Activated CD8-positive, alpha-beta memory T cell treated with anti-CD3 and anti-CD28 coated beads, Interleukin-2, amount 10 ng/mL, durations not matched to agents 7 days and 5 days (primary cell): ENCODE data around the gene PARVA. TPM values are rescaled to one million over a fixed set of nuclear protein-coding genes. Genes with fewer than 3 reads are reported as not detected.
"Not testable (repeated sequence)": the region's sequence is repeated elsewhere in the genome, so short reads cannot be mapped to it uniquely, and the experiment has no call there.

ENCODE experiments used
- ATAC-seq: fragments of 150-1000 bp; cut with Tn5 transposase; one replicate; pipeline ENCODE4 v1.10.0; 2021; ENCODE audit warnings: moderate library complexity
- CTCF ChIA-PET: fragments of 350-600 bp; sonication (Branson Sonifier 250); formaldehyde crosslinking; loops from one replicate; lab custom pipeline; 2021; ENCODE audit warnings: antibody characterized with exemption; lab: Charles Lee
- DNase-seq: peaks from one replicate; pipeline ENCODE4 v3.0.0-alpha.2; 2020
- H3K27ac Mint-ChIP-seq: one replicate; pipeline ENCODE4 v1.8.0; 2021; ENCODE audit warnings: mild to moderate bottlenecking, mixed read lengths
- H3K27me3 Mint-ChIP-seq: one replicate; pipeline ENCODE4 v1.8.0; 2021; ENCODE audit warnings: mixed read lengths
- H3K36me3 Mint-ChIP-seq: one replicate; pipeline ENCODE4 v1.8.0; 2021; ENCODE audit warnings: mild to moderate bottlenecking, mixed read lengths
- H3K4me1 Mint-ChIP-seq: one replicate; pipeline ENCODE4 v1.8.0; 2021; ENCODE audit warnings: mixed read lengths
- H3K4me3 Mint-ChIP-seq: one replicate; pipeline ENCODE4 v1.8.0; 2021; ENCODE audit warnings: mild to moderate bottlenecking, moderate library complexity, mixed read lengths
- H3K9me3 Mint-ChIP-seq: one replicate; pipeline ENCODE4 v1.8.0; 2022; ENCODE audit warnings: low read depth, mixed read lengths
- total RNA-seq, 2 experiments: library from RNA; stranded (reverse); gene quantifications; one replicate each; pipeline ENCODE4 v1.2.3, GENCODE V29; 2021

Gene PARVA
- total RNA-seq = not detected

DNA sequence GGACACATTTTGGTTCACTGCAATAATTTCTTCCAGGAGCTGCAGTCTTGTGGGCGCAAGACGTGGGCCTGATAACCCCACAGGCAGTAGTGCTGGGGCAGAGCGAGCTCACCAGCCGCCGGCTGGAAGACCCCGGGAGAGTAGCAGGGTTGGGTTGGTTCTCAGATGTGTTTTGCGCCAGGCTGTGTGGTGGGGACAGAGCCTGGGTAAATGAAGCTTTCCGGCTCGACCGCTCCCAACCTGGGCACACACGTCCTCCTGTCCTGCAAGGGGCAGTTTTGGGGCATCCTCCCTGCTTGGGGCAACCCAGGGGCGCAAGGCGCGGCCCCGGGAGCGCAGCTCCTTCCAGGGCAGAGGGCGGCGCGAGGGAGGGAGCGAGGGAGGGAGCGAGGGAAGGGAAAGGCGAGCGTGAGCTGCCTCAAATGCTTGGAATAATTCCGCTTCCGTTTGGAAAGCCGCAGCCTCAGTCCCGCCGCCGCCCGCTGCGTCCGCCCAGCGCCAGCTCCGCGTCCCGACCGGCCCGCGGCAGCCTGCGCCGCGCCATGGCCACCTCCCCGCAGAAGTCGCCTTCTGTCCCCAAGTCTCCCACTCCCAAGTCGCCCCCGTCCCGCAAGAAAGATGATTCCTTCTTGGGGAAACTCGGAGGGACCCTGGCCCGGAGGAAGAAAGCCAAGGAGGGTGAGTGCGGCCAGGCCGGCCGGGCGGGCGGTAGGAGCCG is at the start of gene PARVA:
TSS of gene PARVA (plus strand) at position 466 of the 718 bp plus-strand sequence. CDS start at position 543, 77 bp downstream.
- ATAC-seq = no peak
- Mint-ChIP-seq H3K4me3 (peak within 1 kb of the TSS; percentile 27), H3K27me3 (peaks cover 56% of the 10 kb centered on the region), H3K36me3 (peaks cover 4% of the 10 kb centered on the region), H3K4me1 (peaks cover 2% of the 10 kb centered on the region), H3K27ac (no peak within 1 kb of the TSS), H3K9me3 (peaks cover 2% of the 10 kb centered on the region)
- no peak for DNase-seq
- CTCF ChIA-PET = no interaction called here

GRCh38 chr11:12329169-12329568 is 48.2 kb upstream of the PARVA start:
- Mint-ChIP-seq H3K27me3 (no peaks in the 10 kb centered on the region), H3K36me3 (no peaks in the 10 kb centered on the region), H3K9me3 (no peaks in the 10 kb centered on the region), H3K4me1 (peaks cover 4% of the 10 kb centered on the region), H3K27ac (no peak overlapping the region), H3K4me3 (no peak overlapping the region)
- ATAC-seq = no peak
- CTCF ChIA-PET = interaction anchor here (0.6 to 6.5 kb wide), 3 partner anchors 40 to 635 kb away, joined by 4 to 50 read pairs (median 13); no protein-coding TSS in a partner anchor
- no peak for DNase-seq

DNA sequence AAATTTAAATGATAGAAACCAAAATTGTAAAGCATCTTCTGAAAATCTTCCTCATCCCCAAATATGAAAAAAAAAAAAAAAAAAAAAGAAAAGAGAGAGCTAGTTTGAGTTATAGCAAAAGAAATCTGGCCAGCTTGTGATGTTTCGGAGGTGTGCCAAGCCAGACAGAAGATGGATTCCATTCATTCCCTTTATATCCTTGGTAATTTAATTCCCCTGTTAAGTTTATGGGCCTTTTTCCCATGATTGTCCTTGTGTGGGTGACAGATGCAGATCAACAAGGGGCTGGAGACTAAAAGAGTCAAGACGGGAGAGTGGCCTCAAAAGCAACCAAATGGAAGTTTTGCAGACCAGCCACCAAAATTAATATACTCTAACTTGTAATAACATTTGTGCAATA is 47.6 kb upstream of the PARVA start:
- Mint-ChIP-seq H3K4me3 (no peak overlapping the region), H3K27me3 (no peaks in the 10 kb centered on the region), H3K36me3 (no peaks in the 10 kb centered on the region), H3K9me3 (no peaks in the 10 kb centered on the region), H3K27ac (no peak overlapping the region), H3K4me1 (peaks cover 4% of the 10 kb centered on the region)
- ATAC-seq (no peak), DNase-seq (no peak)
- CTCF ChIA-PET = interaction anchor here (0.9 to 6.5 kb wide), 5 partner anchors 9 to 560 kb away, joined by 3 to 50 read pairs (median 13); no protein-coding TSS in a partner anchor

- no peaks in the 10 kb centered on the region for H3K27me3 Mint-ChIP-seq
- no peak for ATAC-seq
- no peak overlapping the region for H3K4me3 Mint-ChIP-seq
- no peaks in the 10 kb centered on the region for H3K9me3 Mint-ChIP-seq
- DNase-seq = no peak
- H3K4me1 Mint-ChIP-seq = peaks cover 4% of the 10 kb centered on the region
- CTCF ChIA-PET = interaction anchor here (0.9 to 6.5 kb wide), 19 partner anchors 10 to 559 kb away, joined by 3 to 50 read pairs (median 4); no protein-coding TSS in a partner anchor
- H3K36me3 Mint-ChIP-seq = no peaks in the 10 kb centered on the region
- H3K27ac Mint-ChIP-seq = no peak overlapping the region
These were observed 46.7 kb upstream of the PARVA start for GRCh38 chr11:12330485-12331231.

DNA sequence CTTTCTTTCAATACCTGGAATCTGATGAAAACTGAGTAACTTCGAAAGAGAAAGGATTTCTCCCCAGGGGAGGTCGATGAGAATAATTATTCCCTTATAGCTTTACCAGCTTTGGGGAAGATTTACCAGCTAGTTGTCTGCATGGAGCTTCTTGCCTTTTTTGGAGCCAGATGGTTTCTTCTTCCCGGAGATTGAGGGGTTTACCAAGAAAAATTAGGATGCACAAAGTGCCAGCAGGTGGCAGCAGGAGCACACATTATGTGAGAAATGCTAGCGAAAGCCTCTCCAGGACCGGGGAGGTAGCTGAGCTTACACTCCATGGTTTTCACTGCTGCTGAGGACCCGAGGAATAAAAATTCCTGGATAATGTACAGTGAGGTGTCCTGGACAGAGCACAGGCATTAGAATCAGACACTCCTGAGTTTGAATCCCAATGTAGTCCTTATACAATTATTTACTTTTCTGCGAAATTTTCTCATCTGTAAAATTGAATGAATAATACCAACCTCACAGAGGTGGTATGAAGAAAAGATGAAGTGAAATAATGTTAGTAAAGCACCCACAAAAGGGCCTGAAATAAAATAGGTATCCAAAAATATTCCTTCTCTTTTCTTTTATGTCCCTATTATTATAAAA is 46.0 kb upstream of the PARVA start:
- no peaks in the 10 kb centered on the region for H3K9me3 Mint-ChIP-seq
- CTCF ChIA-PET = interaction anchor here (0.9 to 6.5 kb wide), 18 partner anchors 10 to 559 kb away, joined by 3 to 50 read pairs (median 4); no protein-coding TSS in a partner anchor
- peak; percentile 78 for DNase-seq

DNA sequence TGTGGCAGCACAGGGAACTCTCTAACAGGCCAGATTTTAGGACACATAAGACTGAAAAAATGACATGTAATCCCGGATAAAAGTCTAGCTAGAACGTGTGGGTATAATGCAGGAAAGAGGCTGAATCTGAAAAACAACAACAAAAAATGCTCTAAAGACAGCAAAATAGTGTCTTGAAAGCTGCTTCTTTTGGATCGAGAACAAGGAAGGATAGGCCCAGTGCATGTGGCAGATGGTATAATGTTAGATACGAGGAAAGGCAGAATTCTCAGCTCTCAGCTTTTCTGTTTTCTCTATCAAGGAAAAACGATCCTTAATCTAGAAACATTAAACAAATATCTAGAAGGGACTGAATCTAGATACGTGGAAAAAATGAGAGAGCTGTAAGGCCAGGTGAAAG is 33.8 kb upstream of the PARVA start:
- no peaks in the 10 kb centered on the region for H3K27me3 Mint-ChIP-seq
- no peak overlapping the region for H3K4me3 Mint-ChIP-seq
- H3K36me3 Mint-ChIP-seq = no peaks in the 10 kb centered on the region
- CTCF ChIA-PET = no interaction called here
- H3K27ac Mint-ChIP-seq = no peak overlapping the region
- no peaks in the 10 kb centered on the region for H3K4me1 Mint-ChIP-seq
- ATAC-seq = no peak
- peaks cover 3% of the 10 kb centered on the region for H3K9me3 Mint-ChIP-seq
- no peak for DNase-seq

More for the DNA sequence above, 46.0 kb upstream of the PARVA start:
- H3K4me3 Mint-ChIP-seq = no peak overlapping the region
- no peaks in the 10 kb centered on the region for H3K36me3 Mint-ChIP-seq
- peaks cover 4% of the 10 kb centered on the region for H3K4me1 Mint-ChIP-seq
- no peaks in the 10 kb centered on the region for H3K27me3 Mint-ChIP-seq
- no peak for ATAC-seq
- no peak overlapping the region for H3K27ac Mint-ChIP-seq

GRCh38 chr11:12353534-12353933 is 23.8 kb upstream of the PARVA start:
- CTCF ChIA-PET = interaction anchor here (3.2 kb wide), 1 partner anchor 23 kb away, joined by 11 read pairs; no protein-coding TSS in a partner anchor
- Mint-ChIP-seq H3K9me3 (no peaks in the 10 kb centered on the region), H3K4me1 (peaks cover 20% of the 10 kb centered on the region), H3K36me3 (no peaks in the 10 kb centered on the region), H3K27ac (no peak overlapping the region), H3K4me3 (no peak overlapping the region), H3K27me3 (no peaks in the 10 kb centered on the region)
- no peak for DNase-seq
- ATAC-seq = no peak

DNA sequence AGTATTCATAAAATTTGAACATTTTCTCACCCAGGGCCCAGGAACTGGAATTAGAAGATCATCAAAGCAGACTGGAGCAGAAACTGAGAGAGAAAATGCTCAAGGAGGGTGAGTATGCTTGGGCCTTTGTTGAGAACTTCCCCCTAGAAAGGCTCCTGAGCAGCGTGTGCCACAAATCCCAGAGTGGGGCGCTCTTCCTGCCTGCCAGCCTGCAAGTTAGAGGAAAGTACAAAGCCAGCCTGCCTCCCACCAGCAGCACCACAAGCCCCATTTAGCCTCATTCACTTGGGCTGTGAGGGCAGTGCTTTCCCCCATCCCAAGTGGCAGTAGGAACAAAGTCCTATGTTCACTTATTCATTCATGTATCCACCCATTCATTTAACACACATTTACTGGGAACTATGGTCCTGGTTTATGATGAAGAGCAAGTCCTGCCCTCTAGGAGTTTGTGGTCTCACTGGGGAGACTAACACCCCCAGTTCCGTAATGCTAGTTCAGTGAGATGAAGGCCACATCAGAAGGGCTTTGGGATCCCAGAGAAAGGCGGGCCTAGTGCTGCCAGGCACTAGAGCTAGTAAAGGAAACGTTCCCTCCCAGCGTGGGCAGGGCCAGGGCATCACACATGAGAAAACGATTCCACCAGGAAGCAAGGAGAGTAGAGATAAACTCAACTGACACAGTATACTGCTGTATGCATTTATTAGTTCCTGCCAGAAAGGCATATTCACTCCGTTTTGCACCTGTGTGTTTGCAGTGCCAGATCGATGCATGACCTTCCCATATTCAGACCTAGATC is 22.4 kb upstream of the PARVA start:
- ATAC-seq (no peak), DNase-seq (no peak)
- Mint-ChIP-seq H3K4me3 (no peak overlapping the region), H3K9me3 (no peaks in the 10 kb centered on the region), H3K27me3 (no peaks in the 10 kb centered on the region), H3K27ac (no peak overlapping the region), H3K36me3 (no peaks in the 10 kb centered on the region), H3K4me1 (peaks cover 19% of the 10 kb centered on the region)
- CTCF ChIA-PET = interaction anchor here (3.2 kb wide), 1 partner anchor 24 kb away, joined by 11 read pairs; no protein-coding TSS in a partner anchor

DNA sequence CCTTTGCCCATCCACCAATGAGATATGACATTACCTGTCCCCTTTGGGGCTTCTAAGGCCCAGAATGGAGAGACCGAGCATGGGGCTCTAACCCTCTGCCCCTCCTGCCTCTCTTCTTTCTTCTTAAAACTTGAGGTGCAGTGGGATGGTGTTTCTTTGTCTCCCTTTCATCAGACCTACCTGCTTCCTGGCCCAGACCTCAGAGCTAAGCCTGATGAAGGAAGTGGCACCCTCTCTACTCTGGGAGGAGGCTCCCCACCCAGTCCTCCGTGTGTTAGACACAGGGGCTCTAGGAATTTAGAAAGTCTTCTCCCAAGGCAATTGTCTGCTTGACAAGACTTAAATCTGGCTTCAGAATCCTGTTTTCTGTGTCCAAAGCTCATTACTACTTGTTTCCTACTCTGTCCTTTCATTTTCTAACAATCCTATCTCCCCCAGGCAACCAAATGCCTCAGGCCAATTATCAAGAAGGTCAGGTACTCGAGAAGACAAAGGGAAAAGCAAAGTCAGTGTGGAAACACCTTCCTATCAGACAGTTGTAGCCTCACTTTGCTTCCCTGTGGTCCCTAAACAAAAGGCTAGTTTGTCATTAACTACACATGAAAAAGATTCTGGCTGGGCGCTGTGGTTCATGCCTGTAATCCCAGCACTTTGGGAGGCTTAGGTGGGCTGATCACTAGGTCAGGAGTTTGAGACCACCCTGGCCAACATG is 20.3 kb upstream of the PARVA start:
- CTCF ChIA-PET = no interaction called here
- H3K4me1 Mint-ChIP-seq = peaks cover 14% of the 10 kb centered on the region
- no peak overlapping the region for H3K4me3 Mint-ChIP-seq
- no peaks in the 10 kb centered on the region for H3K36me3 Mint-ChIP-seq
- H3K27me3 Mint-ChIP-seq = peaks cover 2% of the 10 kb centered on the region
- DNase-seq = no peak
- no peaks in the 10 kb centered on the region for H3K9me3 Mint-ChIP-seq
- peak; percentile 58 for ATAC-seq
- H3K27ac Mint-ChIP-seq = no peak overlapping the region

GRCh38 chr11:12357697-12358096 is 19.7 kb upstream of the PARVA start:
- DNase-seq, H3K4me3 Mint-ChIP-seq, H3K9me3 Mint-ChIP-seq, H3K27ac Mint-ChIP-seq, ATAC-seq, H3K27me3 Mint-ChIP-seq, H3K36me3 Mint-ChIP-seq, CTCF ChIA-PET: not testable (repeated sequence)
- H3K4me1 Mint-ChIP-seq = peaks cover 14% of the 10 kb centered on the region

- CTCF ChIA-PET = no interaction called here
- DNase-seq (no peak), ATAC-seq (no peak)
- H3K27me3 Mint-ChIP-seq = peaks cover 2% of the 10 kb centered on the region
- H3K4me3 Mint-ChIP-seq = no peak overlapping the region
- no peak overlapping the region for H3K27ac Mint-ChIP-seq
- no peaks in the 10 kb centered on the region for H3K36me3 Mint-ChIP-seq
- peaks cover 14% of the 10 kb centered on the region for H3K4me1 Mint-ChIP-seq
- no peaks in the 10 kb centered on the region for H3K9me3 Mint-ChIP-seq
These were observed 18.8 kb upstream of the PARVA start for GRCh38 chr11:12358302-12359188.
